GM19324 (cell line): ENCODE results near the gene ZNF580.

Source experiments
- ATAC-seq: cut with Tn5 transposase; IDR thresholded peaks from one replicate; pipeline ENCODE4 v1.9.1; 2021; ENCODE audit warnings: mild to moderate bottlenecking, moderate library complexity; ENCODE audit not compliant: unreplicated experiment, low FRiP score

The ZNF580 gene

DNA sequence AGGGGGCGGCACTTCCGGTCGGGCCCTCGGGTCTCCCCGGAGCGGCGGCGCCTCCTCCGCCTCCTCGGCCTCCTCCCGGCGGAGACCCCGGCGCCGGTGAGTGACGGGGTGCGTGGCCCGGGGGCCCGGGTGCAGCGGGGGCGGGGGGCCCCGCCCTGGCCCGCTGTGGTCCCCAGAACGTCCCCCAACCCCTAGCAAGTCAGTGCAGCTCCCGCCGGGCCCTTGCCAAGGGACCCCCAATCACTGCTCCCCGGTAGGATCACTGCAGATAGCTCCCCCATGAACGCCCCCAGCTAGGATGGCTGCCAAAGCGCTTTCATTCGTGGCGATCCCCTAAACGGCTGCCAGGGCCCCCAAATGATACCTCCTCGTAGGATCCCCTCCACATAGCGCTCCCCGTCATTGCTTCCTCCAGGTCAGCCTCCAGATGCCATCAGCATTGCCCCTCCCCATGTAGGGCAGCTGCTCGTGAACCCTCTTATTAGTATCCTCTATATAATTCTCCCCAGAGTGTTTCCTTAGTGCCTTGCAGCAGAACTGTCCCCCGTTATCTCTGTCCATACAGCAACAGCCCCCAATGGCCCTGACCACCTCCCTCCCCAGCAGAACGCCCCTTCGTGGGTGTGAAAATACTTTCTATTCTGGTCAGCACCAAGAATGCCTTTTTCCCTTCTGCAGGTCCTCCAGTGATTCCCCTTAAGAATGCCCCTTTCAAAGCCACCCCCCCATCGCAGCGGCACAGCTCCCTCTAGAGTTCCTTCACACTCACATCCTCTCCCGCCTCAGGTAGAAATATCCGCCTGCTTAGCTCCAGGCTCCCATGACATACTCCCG is 34.9 kb upstream of the ZNF580 start, which contains the start of gene ZNF865:
ZNF865 (plus strand) TSS at position 11 of the 834 bp plus-strand sequence. CDS start 7,972 bp downstream, outside the sequence.
- no peak for ATAC-seq

DNA sequence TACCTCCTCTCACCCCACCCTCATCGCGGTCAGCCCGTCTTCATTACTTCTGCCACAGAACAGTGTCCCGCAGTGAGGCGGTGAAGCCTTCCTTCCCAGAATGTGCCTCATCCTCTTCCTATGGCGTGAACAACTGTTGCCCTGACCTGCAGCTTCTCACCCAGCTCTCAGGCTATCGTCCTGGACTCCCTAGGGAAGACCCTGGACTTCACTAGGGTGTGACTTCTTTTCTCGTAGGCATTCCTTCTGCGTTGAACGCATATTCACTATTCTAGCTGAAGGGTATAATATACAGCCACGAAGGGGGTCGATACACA is 34.4 kb upstream of the ZNF580 start:
- ATAC-seq = no peak

DNA sequence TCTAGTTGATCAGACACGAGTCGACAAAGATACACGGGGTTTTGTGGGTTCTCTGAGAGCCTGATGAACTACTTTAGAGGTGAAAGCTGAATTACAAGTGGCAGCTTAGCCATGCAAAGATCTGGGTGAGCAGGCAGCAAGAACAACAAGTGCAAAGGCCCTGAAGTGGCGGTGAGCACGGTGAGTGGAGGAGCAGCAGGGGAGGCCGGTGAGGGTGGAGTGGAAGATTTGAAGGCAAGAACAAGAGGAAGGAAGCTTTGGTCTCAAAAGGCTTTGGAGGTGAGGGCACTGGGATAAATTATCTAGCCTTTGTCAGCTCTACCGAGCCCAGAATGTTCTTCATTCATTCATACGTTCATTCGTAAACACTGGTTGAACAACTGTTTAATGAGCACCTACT is 34.0 kb upstream of the ZNF580 start:
- no peak for ATAC-seq

DNA sequence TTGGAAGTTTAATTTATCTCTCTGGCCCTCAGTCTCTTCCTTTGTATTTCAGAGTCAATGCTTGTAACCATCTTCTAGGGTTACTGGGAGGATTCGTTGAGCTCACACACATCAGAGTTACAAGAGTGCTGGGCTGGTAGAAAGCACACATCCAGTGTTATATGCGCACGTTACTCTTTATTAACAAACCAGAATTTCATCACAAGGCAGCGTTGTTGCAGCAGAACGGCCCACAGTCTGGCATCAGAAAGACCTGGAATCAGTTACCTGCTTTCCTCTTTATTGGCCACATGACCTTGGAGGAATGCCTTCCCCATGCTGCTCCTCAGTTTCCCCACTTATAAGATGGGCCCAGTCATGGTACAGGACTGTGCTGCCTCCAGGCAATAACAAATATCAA is 31.5 kb upstream of the ZNF580 start:
- no peak for ATAC-seq

DNA sequence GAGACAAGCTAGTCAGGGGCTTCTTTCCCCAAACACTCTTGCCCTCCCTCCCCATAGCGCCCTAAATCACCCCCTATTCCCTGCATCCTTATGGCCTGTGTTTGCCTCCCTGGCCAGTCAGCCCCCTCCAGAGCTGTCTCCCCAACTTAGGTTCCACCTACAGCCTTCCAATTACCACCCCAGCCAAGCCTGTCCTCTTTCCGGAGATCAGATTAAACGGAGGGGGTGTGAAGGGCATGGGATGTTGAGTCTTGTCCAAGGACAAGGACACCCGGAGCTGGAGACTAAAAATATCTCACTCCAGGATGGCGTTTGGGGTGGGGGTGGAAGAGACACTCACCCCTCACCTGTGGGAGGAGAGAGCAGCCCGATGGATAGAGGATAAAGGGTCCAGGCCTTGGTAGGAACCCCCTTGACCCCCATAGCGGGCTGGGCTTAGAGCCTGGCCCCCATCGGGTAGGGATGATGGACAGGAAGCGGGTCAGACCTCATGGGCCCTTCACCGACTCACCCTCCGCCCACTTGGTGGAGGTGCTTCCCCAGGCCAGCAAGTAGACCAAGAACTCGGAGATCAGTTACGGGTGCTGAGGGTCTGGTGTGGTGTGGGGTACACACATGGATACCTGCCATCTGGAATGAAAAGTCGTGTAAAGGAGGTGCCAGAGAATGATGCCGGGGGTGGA is 29.4 kb upstream of the ZNF580 start:
- ATAC-seq = no peak

DNA sequence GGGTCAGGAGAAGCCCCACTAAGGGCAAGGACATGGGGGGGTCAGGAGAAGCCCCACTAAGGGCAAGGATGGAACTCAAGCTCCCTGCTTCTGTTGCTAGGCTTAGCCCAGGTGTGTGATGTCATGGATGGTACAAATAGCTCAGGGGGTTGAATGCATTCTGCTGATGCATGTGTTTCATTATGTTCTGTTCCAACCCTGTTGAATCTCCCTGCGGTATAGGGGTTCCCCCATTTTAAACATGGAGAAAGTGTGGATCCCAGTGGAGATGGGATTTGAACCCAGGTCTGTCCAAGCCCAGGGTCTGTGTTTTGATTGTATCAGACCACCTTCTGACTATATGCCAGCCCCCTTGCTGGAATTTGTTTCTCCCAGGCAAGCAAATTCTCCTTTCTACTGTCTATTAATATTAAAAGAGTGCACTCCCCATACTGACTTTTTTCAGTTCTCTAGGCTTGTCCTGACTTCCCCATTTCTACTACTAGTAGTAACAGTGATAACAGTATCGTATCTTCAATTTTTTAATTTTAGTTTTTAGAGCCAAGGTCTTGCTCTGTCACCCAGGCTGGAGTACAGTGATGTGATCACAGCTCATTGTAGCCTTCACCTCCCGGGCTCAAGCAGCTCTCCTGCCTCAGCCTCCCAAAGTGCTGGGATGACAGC is 28.7 kb upstream of the ZNF580 start:
- no peak for ATAC-seq

DNA sequence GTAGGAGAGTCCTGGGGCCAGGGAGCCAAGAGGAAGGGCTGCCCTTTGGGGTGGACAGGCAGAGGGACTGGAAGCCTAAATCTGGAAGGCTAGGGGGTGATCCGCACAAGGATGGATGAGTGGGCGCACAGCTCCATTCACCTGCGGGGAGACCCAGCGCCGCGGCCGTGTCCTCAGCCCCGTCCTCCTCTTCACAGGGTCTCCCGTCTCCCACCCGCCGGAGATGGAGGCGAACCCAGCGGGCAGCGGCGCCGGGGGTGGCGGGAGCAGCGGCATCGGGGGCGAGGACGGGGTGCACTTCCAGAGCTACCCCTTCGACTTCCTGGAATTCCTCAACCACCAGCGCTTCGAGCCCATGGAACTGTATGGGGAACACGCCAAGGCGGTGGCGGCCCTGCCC is 27.4 kb upstream of the ZNF580 start:
- ATAC-seq = no peak

DNA sequence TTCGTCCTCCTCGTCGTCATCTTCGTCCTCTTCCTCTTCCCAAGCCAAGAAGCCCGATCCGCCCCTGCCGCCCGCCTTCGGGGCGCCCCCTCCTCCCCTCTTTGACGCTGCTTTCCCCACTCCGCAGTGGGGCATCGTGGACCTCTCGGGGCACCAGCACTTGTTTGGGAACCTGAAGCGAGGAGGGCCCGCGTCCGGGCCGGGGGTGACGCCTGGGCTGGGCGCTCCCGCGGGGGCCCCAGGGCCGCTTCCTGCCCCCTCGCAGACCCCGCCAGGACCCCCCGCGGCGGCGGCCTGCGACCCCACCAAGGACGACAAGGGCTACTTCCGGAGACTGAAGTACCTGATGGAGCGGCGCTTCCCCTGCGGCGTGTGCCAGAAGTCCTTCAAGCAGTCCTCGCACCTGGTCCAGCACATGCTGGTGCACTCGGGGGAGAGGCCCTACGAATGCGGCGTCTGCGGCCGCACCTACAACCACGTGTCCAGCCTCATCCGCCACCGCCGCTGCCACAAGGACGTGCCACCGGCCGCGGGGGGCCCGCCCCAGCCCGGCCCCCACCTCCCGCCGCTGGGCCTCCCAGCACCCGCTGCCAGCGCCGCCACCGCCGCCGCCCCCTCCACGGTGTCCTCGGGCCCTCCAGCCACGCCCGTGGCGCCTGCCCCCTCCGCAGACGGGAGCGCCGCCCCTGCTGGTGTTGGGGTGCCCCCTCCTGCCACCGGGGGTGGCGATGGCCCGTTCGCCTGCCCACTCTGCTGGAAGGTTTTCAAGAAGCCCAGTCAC is 26.7 kb upstream of the ZNF580 start:
- ATAC-seq = no peak

DNA sequence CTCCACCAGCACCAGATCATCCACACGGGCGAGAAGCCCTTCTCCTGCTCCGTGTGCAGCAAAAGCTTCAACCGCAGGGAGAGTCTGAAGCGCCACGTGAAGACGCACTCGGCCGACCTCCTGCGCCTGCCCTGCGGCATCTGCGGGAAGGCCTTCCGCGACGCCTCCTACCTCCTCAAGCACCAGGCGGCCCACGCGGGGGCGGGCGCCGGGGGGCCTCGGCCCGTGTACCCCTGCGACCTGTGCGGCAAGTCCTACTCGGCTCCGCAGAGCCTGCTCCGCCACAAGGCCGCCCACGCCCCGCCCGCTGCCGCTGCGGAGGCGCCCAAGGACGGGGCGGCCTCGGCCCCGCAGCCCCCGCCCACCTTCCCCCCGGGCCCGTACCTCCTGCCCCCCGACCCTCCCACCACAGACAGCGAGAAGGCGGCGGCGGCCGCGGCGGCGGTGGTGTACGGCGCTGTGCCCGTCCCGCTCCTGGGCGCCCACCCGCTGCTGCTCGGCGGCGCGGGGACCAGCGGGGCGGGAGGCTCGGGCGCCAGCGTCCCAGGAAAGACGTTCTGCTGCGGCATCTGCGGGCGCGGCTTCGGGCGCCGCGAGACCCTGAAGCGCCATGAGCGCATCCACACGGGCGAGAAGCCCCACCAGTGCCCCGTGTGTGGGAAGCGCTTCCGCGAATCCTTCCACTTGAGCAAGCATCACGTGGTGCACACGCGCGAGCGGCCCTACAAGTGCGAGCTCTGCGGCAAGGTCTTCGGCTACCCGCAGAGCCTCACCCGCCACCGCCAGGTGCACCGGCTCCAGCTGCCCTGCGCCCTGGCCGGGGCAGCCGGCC is 25.9 kb upstream of the ZNF580 start:
- no peak for ATAC-seq

DNA sequence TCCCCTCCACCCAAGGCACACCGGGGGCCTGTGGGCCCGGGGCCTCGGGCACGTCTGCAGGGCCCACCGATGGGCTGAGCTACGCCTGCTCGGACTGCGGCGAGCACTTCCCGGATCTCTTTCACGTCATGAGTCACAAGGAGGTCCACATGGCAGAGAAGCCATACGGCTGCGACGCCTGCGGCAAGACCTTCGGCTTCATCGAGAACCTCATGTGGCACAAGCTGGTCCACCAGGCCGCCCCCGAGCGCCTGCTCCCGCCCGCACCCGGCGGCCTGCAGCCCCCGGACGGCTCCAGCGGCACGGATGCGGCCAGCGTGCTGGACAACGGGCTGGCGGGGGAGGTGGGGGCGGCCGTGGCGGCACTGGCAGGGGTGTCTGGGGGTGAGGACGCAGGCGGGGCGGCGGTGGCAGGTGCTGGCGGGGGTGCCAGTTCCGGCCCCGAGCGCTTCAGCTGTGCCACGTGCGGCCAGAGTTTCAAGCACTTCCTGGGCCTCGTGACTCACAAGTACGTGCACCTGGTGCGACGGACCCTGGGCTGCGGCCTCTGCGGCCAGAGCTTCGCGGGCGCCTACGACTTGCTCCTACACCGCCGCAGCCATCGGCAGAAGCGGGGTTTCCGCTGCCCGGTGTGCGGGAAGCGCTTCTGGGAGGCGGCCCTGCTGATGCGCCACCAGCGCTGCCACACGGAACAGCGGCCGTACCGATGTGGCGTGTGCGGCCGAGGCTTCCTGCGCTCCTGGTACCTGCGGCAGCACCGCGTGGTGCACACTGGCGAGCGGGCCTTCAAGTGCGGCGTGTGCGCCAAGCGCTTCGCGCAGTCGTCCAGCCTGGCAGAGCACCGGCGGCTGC is 25.0 kb upstream of the ZNF580 start:
- ATAC-seq = no peak

DNA sequence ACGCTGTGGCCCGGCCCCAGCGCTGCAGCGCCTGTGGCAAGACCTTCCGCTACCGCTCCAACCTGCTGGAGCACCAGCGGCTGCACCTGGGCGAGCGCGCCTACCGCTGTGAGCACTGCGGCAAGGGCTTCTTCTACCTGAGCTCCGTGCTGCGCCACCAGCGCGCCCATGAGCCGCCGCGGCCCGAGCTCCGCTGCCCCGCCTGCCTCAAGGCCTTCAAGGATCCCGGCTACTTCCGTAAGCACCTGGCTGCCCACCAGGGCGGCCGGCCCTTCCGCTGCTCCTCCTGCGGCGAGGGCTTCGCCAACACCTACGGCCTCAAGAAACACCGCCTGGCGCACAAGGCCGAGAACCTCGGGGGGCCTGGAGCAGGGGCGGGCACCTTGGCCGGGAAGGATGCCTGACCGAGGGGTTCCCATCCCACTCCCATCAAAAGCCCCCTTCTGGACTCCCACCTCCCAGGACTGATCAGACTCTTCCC is 24.4 kb upstream of the ZNF580 start:
- ATAC-seq = no peak

DNA sequence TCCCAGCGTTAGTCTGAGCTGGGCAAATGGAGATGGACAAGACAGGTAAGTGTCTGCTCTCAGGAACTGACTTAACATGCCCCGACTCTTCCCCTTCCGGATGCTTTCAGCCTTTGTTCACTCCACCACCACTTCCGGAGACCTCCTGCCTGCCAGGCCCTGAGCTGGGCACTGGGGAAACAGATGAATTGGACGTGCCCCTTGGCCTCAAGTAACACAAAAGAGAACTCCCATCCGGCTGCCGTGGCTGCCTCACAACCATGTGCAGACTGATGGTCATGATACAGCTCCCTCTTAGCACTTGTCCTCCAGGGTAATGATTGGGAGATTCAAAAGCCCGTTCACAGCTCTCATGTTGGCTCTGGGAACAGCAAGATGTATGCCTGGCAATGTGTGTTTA is 23.4 kb upstream of the ZNF580 start:
- no peak for ATAC-seq

DNA sequence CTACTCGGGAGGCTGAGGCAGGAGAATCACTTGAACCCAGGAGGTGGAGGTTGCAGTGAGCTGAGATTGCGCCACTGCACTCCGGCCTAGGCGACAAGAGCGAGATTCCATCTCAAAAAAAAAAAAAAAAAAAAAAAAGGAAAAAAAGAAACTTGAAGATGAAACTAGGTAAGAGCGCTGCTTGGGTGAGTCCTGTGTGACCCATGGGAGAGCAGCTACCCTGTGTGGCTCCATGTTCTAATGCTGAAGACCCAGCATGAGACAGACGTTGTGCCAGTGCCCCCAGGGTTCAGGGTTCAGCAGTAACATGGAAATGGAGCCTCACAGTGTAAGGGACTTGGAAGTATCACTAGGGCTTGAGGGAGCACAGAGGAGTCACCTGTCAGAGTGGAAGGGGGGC is 22.4 kb upstream of the ZNF580 start:
- no peak for ATAC-seq

DNA sequence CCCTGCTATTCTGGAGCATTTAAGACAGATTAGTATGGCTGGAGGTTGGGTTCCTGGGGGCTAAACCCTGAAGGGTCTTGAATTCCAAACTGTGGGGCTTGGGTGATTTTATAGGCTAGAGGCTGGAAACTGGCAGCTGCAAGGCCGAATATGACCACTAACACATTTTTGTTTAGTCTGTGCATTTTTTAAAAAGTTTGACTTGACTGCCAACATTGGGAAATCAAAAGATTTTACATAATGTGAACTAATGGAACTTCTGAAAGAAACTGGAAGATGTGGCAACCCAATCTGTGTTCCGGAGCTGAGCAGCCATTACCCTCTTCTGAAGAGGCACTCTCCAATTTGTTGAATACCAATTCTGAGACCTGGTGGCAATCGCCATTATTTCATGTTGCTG is 21.5 kb upstream of the ZNF580 start:
- no peak for ATAC-seq

DNA sequence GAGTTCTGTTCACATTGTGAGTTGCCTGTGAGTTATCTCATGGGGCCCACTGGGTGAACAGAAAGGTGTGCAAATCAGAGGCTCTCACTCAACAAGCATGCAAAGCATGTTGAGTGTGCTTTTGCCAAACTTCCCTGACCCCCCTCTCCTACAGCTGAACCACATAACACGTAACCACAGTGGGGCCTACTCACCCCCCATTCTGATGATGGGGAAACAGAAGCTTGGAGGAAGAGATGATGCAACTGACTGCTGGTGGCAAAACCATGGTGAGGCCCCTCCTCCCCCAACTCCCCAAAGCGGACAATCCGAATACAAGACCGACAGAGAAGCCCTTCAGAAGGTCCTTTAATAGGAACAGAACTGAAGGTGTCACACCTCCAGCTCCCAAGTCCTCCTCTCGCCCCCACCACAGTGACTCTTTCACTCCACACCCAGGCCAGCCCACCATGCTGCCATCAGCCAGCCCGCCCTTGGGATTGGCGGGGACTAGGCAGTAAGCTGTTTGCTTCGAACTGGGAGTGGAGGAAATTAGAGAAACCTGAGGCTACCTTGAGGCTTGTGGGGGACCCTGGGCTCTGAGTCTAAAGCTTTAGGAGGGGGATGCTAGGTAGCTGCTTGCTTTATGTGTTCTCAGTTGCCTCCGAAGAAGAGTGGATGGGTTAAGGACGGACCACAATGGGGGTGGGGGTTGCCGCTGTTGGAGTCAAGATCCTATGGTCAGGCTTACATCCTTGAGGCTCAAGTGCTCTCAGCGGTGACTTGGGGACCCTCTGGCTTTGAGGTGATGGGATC is 20.2 kb upstream of the ZNF580 start:
- ATAC-seq = no peak

DNA sequence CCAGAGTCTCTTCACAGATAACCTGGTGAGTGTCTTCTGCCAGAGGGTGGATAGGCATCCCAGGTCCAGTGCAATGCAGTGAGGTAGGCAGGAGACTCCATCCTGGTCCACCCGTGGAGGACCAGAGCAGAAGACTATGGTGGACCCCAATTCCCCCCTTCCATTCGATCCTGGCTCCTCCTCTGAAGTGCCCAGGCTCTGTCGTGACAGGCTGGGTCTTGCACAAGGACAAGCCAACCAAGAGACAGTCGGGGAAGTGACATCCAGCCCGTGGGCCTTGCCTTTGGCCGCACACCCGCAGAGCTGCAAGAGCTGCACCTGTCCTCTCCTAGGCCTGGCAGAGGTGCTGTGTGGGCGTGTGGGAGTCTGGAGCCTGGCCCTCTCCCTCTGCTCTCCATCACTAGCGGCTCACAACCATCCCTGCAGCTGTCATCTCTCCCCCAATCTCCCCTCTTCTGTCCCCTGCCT is 19.6 kb upstream of the ZNF580 start:
- ATAC-seq = no peak

DNA sequence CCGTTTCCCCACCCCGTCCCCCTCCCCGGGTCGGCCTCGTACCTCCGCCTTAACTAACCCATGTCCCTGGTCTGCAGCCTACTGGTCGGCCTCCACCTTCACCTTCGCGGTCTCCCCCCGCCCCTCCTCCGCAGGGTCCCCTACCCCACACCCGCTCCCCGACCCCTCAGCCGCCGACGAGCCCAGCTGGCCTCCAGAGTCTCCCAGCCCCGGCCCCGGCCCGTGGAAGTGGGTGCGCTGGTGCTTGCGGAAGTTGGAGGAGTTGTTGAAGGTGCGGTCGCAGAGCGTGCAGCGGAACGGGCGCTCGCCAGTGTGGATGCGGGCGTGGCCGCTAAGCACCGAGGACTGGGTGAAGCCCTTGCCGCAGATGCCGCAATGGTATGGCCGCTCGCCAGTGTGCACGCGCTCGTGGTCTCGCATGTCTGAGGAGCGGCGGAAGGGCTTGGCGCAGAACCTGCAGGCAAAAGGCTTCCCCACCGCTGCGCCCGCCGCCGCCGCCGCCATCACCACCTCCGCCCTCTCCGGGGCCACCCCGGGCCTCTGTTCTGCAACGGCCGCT is 19.1 kb upstream of the ZNF580 start:
- no peak for ATAC-seq
